GM21528 (cell line): Measurements from ENCODE around the gene LYL1.
"Not testable (repeated sequence)": the region's sequence is repeated elsewhere in the genome, so short reads cannot be mapped to it uniquely, and the experiment has no call there.

ENCODE experiments used
- ATAC-seq: cut with Tn5 transposase; IDR thresholded peaks from one replicate; pipeline ENCODE4 v1.9.1; 2021; ENCODE audit warnings: mild to moderate bottlenecking, moderate library complexity; ENCODE audit not compliant: unreplicated experiment, low FRiP score

Gene LYL1

GRCh38 chr19:13102666-13103580 lies at the start of gene LYL1:
TSS of gene LYL1 (minus strand) at chr19:13102858. CDS start at chr19:13101171, 1,687 bp downstream.
- ATAC-seq = peak; percentile 45

- ATAC-seq = peak; percentile 40
Observed at GRCh38 chr19:13151605-13152355, 49.1 kb upstream of the LYL1 start.

GRCh38 chr19:13150931-13151604 lies 48.4 kb upstream of the LYL1 start:
- ATAC-seq = no peak

GRCh38 chr19:13150187-13150930 lies 47.7 kb upstream of the LYL1 start, which contains the start of the genes IER2 and STX10:
TSS of gene IER2 (plus strand) at chr19:13150411. CDS start at chr19:13153187, 2,776 bp downstream.
TSS of gene STX10 (minus strand) at chr19:13150375. CDS start at chr19:13150173, 202 bp downstream.
- ATAC-seq = peak; percentile 22

GRCh38 chr19:13149628-13150186 lies 47.0 kb upstream of the LYL1 start:
- peak; percentile 0 for ATAC-seq

- not testable (repeated sequence) for ATAC-seq
Observed at GRCh38 chr19:13149173-13149627, 46.5 kb upstream of the LYL1 start.

- no peak for ATAC-seq
Observed at GRCh38 chr19:13146763-13147563, 44.3 kb upstream of the LYL1 start.

- ATAC-seq = no peak
Observed at GRCh38 chr19:13139633-13140311, 37.1 kb upstream of the LYL1 start.

GRCh38 chr19:13138916-13139198 lies 36.2 kb upstream of the LYL1 start:
- no peak for ATAC-seq

GRCh38 chr19:13138171-13138915 lies 35.7 kb upstream of the LYL1 start:
- no peak for ATAC-seq

- no peak for ATAC-seq
Observed at GRCh38 chr19:13137290-13137794, 34.7 kb upstream of the LYL1 start.

- no peak for ATAC-seq
Observed at GRCh38 chr19:13135068-13136062, 32.7 kb upstream of the LYL1 start.

GRCh38 chr19:13134626-13135025 lies 32.0 kb upstream of the LYL1 start:
- no peak for ATAC-seq

GRCh38 chr19:13133241-13133870 lies 30.7 kb upstream of the LYL1 start:
- ATAC-seq = no peak

GRCh38 chr19:13132471-13133180 lies 30.0 kb upstream of the LYL1 start:
- ATAC-seq = no peak
